ENCODE data around the gene UMODL1.

Gene UMODL1

GRCh38 chr21:42106425-42106824, 35.3 kb downstream of the UMODL1 start:
- no peak for TF ChIP-seq CTCF (IDR thresholded peaks at IDR 0.05; ENCODE audit: extremely low read depth, insufficient read depth, missing control alignments)
- in situ Hi-C loops (cut with MboI; ENCODE audit: low pct_unique_long_range_greater_than_20kb, low sequenced_read_pairs, unreplicated experiment): no loop called here
- no peak for DNase-seq (ENCODE audit: low spot score)

DNA sequence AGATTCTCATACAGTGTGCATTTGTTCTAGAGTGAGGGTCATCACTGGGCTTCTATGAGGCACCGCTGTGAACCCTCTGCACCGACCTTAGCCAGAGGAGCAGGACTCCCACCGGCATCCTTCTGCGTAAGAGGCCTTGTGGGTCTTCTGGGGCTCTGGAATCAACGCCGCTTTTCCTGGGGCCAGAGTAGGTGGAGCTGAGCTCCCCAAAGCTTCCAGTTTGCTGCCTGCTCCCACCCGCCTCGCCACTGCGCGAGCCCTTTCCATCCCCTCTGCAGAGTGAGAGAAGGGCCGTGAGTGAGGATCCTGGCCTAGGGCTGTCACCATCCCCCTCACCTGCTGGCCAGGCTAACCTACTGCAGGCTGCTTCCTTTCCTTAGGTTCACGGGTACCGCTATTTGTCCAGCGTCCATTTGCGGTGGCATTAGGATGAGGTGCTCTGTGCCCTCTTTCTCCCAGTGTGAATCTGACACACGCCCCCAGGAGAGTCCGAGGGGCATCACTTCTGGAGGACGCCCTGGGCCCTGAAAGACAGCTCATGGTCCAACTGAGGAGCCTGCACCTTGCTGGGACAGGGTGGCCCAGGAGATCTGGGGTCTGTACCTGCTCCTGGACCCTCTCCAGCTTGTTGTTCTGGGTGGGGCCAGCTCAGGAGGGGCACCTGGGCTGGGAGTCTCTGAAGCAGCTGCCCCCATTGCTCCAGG, 36.2 kb downstream of the UMODL1 start:
- TF ChIP-seq CTCF (IDR thresholded peaks at IDR 0.05; ENCODE audit: extremely low read depth, insufficient read depth, missing control alignments): no peak
- no peak for DNase-seq (ENCODE audit: low spot score)
- in situ Hi-C loops (cut with MboI; ENCODE audit: low pct_unique_long_range_greater_than_20kb, low sequenced_read_pairs, unreplicated experiment): no loop called here

DNA sequence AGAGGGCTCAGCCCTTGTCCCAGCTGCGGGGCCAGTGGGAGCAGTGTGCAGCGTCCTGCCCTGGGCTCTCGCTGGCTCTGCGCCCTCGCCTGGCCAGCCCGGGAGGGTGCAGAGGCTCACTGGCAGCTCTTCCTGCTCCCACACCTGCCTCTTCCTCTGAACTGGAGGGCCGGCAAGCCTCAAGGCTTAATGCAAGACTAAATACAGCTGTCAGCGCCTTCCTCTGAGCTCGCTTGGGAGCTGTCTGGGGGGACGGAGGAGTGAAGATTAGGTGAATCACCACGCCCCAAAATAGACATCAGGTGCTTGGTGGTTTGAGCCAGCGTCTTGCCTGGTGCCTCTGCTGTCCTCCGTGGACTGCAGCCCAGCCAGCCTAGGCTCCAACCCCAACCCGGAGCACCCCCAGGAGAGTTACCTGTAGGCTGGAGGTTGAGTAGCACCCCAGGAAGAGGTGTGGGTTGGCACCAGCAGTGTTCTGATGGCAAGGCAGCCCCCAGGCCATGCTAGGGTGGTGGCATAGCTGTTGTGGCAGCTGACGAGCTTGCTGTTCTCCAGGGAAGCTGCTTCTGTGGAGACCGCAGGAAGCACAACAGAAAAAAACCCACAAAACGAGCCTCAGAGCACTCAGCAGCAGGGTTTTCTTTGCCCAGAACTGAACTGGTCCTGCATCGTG, 36.9 kb downstream of the UMODL1 start:
- in situ Hi-C loops (cut with MboI; ENCODE audit: low pct_unique_long_range_greater_than_20kb, low sequenced_read_pairs, unreplicated experiment): no loop called here

DNA sequence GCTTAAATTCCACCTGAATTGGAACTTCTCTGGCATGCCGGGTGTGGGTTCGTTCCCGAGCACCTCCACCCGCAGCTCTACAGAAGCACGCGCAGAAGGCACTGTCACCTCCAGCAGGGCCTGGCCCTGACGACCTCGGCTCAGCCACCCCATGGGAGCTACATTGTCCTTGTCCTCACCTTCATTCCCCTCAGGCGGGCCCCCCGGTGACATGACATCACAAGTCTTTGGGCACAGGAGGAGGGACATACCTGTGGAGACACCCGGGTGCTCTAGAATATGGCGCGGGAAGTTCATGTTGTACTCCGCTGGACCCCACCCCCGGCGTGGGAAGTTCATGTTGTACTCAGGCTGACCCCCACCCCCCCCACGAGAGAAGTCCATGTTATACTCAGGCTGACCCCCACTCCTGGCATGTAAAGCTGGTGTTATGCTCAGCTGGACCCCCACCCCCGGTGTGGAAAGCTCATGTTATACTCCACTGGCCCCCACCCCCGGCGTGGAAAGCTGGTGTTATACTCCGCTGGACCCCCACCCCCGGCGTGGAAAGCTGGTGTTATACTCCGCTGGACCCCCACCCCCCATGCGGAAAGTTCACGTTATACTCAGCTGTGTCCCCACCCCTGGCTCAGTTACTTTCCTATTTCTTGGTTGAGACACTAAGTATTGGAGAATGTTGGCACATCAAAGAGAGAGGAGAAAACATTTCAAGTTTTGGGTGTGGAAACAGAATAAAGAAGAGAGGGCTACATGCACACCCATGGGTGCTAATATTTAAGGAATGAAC, 37.6 kb downstream of the UMODL1 start:
- in situ Hi-C loops (cut with MboI; ENCODE audit: low pct_unique_long_range_greater_than_20kb, low sequenced_read_pairs, unreplicated experiment): no loop called here
- no peak for DNase-seq (ENCODE audit: low spot score)
- no peak for TF ChIP-seq CTCF (IDR thresholded peaks at IDR 0.05; ENCODE audit: extremely low read depth, insufficient read depth, missing control alignments)

More for the DNA sequence above, 36.9 kb downstream of the UMODL1 start:
- TF ChIP-seq CTCF (IDR thresholded peaks at IDR 0.05; ENCODE audit: extremely low read depth, insufficient read depth, missing control alignments): peak; percentile 97
- DNase-seq (ENCODE audit: low spot score): peak; percentile 95

GRCh38 chr21:42109473-42109872, 38.4 kb downstream of the UMODL1 start:
- TF ChIP-seq CTCF (IDR thresholded peaks at IDR 0.05; ENCODE audit: extremely low read depth, insufficient read depth, missing control alignments): no peak
- DNase-seq (ENCODE audit: low spot score): no peak
- in situ Hi-C loops (cut with MboI; ENCODE audit: low pct_unique_long_range_greater_than_20kb, low sequenced_read_pairs, unreplicated experiment): no loop called here

DNA sequence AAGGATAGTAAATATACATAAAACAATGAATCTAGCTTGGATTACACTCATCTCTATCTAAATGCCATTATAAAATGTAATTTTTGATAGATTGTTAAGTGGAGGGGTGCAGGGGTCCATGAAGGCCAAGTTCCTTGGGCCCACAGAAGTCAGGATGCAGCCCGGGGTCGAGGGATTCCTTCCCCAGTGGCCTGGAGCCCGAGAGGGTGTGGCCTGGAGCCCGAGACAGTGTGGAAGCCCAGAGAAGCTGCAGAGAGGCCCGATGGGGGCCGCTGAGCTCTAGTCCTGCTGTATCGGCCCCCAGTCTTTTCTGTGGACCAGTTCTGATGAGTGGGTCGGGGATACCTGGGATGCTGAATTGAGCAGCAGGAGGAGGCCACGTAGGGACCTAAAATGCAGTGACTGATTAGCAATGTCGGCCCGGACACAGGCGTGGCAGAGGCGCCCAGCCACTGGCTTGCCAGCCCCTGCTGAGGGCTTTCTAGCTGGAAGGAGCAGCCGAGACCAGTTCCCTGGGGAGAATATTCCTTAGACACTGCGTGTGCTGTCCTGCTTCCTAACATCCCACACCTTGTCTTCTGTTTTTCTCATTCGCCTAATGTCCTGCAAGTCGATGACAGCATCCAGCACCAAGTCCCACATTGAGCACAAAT, 38.9 kb downstream of the UMODL1 start:
- TF ChIP-seq CTCF (IDR thresholded peaks at IDR 0.05; ENCODE audit: extremely low read depth, insufficient read depth, missing control alignments): no peak
- in situ Hi-C loops (cut with MboI; ENCODE audit: low pct_unique_long_range_greater_than_20kb, low sequenced_read_pairs, unreplicated experiment): no loop called here
- DNase-seq (ENCODE audit: low spot score): no peak
